HG02885 (cell line): Measurements from ENCODE around the gene MOB2.

Experiments
- ATAC-seq: cut with Tn5 transposase; IDR thresholded peaks from one replicate; pipeline ENCODE4 v1.9.1; 2021; ENCODE audit warnings: mild to moderate bottlenecking; ENCODE audit not compliant: unreplicated experiment, poor library complexity

MOB2 gene

GRCh38 chr11:1490651-1491050, 4.1 kb upstream of the MOB2 start:
- no peak for ATAC-seq

- no peak for ATAC-seq
Observed at GRCh38 chr11:1488575-1489180, 2.1 kb upstream of the MOB2 start.

- ATAC-seq = no peak
Observed at GRCh38 chr11:1487851-1488574, 1.4 kb upstream of the MOB2 start.

- no peak for ATAC-seq
Observed at GRCh38 chr11:1487091-1487850, 692 bp upstream of the MOB2 start.

- ATAC-seq = no peak
Observed at GRCh38 chr11:1485504-1485885, 1.1 kb downstream of the MOB2 start.

- no peak for ATAC-seq
Observed at GRCh38 chr11:1484695-1485503, 1.7 kb downstream of the MOB2 start.

- ATAC-seq = no peak
Observed at GRCh38 chr11:1484061-1484671, 2.4 kb downstream of the MOB2 start.

- no peak for ATAC-seq
Observed at GRCh38 chr11:1483445-1483961, 3.1 kb downstream of the MOB2 start.

- ATAC-seq = no peak
Observed at GRCh38 chr11:1482581-1483444, 3.8 kb downstream of the MOB2 start.

- no peak for ATAC-seq
Observed at GRCh38 chr11:1481861-1482441, 4.6 kb downstream of the MOB2 start.

GRCh38 chr11:1481483-1481825, 5.1 kb downstream of the MOB2 start:
- ATAC-seq = no peak

GRCh38 chr11:1480555-1481482, 5.8 kb downstream of the MOB2 start:
- no peak for ATAC-seq

- no peak for ATAC-seq
Observed at GRCh38 chr11:1480191-1480554, 6.4 kb downstream of the MOB2 start.

GRCh38 chr11:1479678-1480118, 6.9 kb downstream of the MOB2 start:
- ATAC-seq = no peak

GRCh38 chr11:1479006-1479677, 7.4 kb downstream of the MOB2 start:
- no peak for ATAC-seq

GRCh38 chr11:1478544-1478943, 8.0 kb downstream of the MOB2 start:
- no peak for ATAC-seq

- no peak for ATAC-seq
Observed at GRCh38 chr11:1478011-1478410, 8.6 kb downstream of the MOB2 start.
